Keratinocyte (primary cell): ENCODE data around the gene TM9SF1. TPM values are rescaled to one million over a fixed set of nuclear protein-coding genes. Genes with fewer than 3 reads are reported as not detected.

Source experiments
- DNase-seq: peaks from one replicate; pipeline ENCODE4 v3.0.0-alpha.2; 2011; ENCODE audit warnings: low read depth, missing footprints, low spot score
- FAIRE-seq: peaks from 2 replicates; lab custom pipeline; 2011; peaks lifted over from hg19 to GRCh38; lab: Jason Lieb, UNC
- H2AFZ ChIP-seq: 2 replicates; pipeline ENCODE4 v1.6.0; 2012; ENCODE audit warnings: low read length, control low read depth, inconsistent platforms; ENCODE audit not compliant: control insufficient read depth
- H3K27ac ChIP-seq: 2 replicates; pipeline ENCODE4 v1.5.1; 2011; ENCODE audit warnings: low read length; ENCODE audit not compliant: control insufficient read depth, insufficient read depth
- H3K27me3 ChIP-seq: 3 replicates; pipeline ENCODE4 v1.6.0; 2011; ENCODE audit warnings: low read length; ENCODE audit not compliant: control insufficient read depth, insufficient read depth; ENCODE audit errors: extremely low read depth
- H3K36me3 ChIP-seq, 2 experiments: 2 replicates in 1 of 2; 3 replicates in 1 of 2; pipeline ENCODE4 v1.5.1; 2011; ENCODE audit warnings: low read length in 2 of 2, mild to moderate bottlenecking in 1 of 2; ENCODE audit not compliant: control insufficient read depth in 2 of 2, insufficient read depth in 2 of 2; ENCODE audit errors: extremely low read depth in 1 of 2
- H3K4me1 ChIP-seq: 3 replicates; pipeline ENCODE4 v1.5.1; 2011; ENCODE audit warnings: low read length; ENCODE audit not compliant: control insufficient read depth, insufficient read depth; ENCODE audit errors: extremely low read depth
- H3K4me2 ChIP-seq: 3 replicates; pipeline ENCODE4 v1.6.0; 2011; ENCODE audit warnings: low read depth, low read length; ENCODE audit not compliant: control insufficient read depth, insufficient read depth; ENCODE audit errors: extremely low read depth
- H3K4me3 ChIP-seq, 3 experiments: fragments of 200-600 bp in 1 of 3; sonication (generic) in 1 of 3; 2 replicates in 2 of 3; 3 replicates in 1 of 3; pipeline ENCODE4 v1.5.1; 2011 to 2016; ENCODE audit warnings: low read length in 3 of 3, mild to moderate bottlenecking in 3 of 3, control low read depth in 2 of 3, inconsistent platforms in 1 of 3, low read depth in 1 of 3, mixed read lengths in 1 of 3, mixed run types in 1 of 3, moderate library complexity in 1 of 3; ENCODE audit not compliant: control insufficient read depth in 2 of 3, insufficient read depth in 2 of 3; ENCODE audit errors: extremely low read depth in 1 of 3
- H3K79me2 ChIP-seq: 2 replicates; pipeline ENCODE4 v1.6.0; 2012; ENCODE audit warnings: low read length; ENCODE audit not compliant: control insufficient read depth, insufficient read depth
- H3K9ac ChIP-seq: 3 replicates; pipeline ENCODE4 v1.6.0; 2011; ENCODE audit warnings: low read length; ENCODE audit not compliant: control insufficient read depth, insufficient read depth; ENCODE audit errors: extremely low read depth
- H3K9me1 ChIP-seq: 3 replicates; pipeline ENCODE4 v1.6.0; 2011; ENCODE audit warnings: low read length; ENCODE audit not compliant: control insufficient read depth, insufficient read depth; ENCODE audit errors: extremely low read depth
- H3K9me3 ChIP-seq: 2 replicates; pipeline ENCODE4 v1.5.1; 2012; ENCODE audit warnings: low read depth, low read length; ENCODE audit not compliant: control insufficient read depth
- H4K20me1 ChIP-seq: 3 replicates; pipeline ENCODE4 v1.6.0; 2011; ENCODE audit warnings: low read length; ENCODE audit not compliant: control insufficient read depth, insufficient read depth; ENCODE audit errors: extremely low read depth
- EZH2 ChIP-seq: IDR thresholded peaks from one replicate; pipeline ENCODE4 v1.6.1; 2012; ENCODE audit warnings: inconsistent platforms, mild to moderate bottlenecking, low read length, moderate library complexity
- dilution Hi-C: fragments of 300-500 bp; cut with MboI; formaldehyde crosslinking; loops from one replicate; pipeline ENCODE4 v1.7.0; 2020; ENCODE audit warnings: low sequenced_read_pairs; ENCODE audit not compliant: extremely low pct_ligation_motif_present
- polyA plus RNA-seq, 5 experiments: library from polyadenylated mRNA; depleted of rRNA in 3 of 5; stranded (reverse) in 3 of 5; stranded (forward) in 1 of 5; unstranded in 1 of 5; fragments of >200 nt; gene quantifications; 1 replicate in 1 of 5; 2 replicates in 3 of 5; 3 replicates in 1 of 5; pipeline versions ENCODE4 v1.2.1 to v1.2.3, GENCODE V29; 2011 to 2012; ENCODE audit warnings: missing spikeins in 2 of 5, low read depth in 1 of 5, low replicate concordance in 1 of 5
- TF ChIP-seq, protein P1 (sequence below), 3 experiments: IDR thresholded peaks in 1 of 3; conservative IDR thresholded peaks in 1 of 3; optimal IDR thresholded peaks in 1 of 3; 2 replicates in 2 of 3; 3 replicates in 1 of 3; pipeline versions ENCODE3 to v1.5.1; 2011; ENCODE audit warnings: low read length in 3 of 3, mild to moderate bottlenecking in 3 of 3, moderate library complexity in 2 of 3, control low read depth in 1 of 3, inconsistent platforms in 1 of 3; ENCODE audit not compliant: insufficient read depth in 2 of 3; ENCODE audit errors: extremely low read depth in 1 of 3

The TM9SF1 gene
- polyA plus RNA-seq, 1 donor (not counting 4 experiments of a cell fraction or from before 2014, with no cell fraction given), result 19.2 TPM

DNA sequence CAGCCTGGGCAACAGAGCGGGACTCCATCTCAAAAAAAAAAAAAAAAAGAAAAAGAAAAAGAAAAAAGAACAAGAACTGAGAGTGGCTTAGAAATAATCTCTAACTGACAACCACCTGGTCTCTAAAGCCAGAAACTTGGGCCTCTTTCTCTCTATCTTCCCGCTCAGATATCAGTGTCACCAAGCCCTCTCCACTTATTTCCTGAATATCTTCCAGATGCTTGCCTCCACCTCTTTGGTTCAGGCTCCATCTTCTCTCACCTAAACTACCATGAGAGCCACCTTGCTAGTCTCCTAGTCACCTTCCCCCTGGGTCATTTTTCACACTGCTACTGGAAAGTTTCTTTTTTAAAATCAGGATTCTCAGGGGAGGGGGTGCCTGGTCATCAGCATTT is 1.8 kb upstream of the TM9SF1 start:
- no peak overlapping the region for H3K4me3 ChIP-seq
- FAIRE-seq (no peak), DNase-seq (no peak)
- H3K9ac ChIP-seq, result no peak overlapping the region
- H3K79me2 ChIP-seq, result peaks cover 41% of the 10 kb centered on the region
- peaks cover 5 to 10% of the 10 kb centered on the region in 2 experiments for H3K36me3 ChIP-seq
- no peaks in the 10 kb centered on the region for H3K9me1 ChIP-seq
- H2AFZ ChIP-seq, result no peak overlapping the region
- H3K27me3 ChIP-seq, result no peaks in the 10 kb centered on the region
- H3K4me1 ChIP-seq, result peaks cover 15% of the 10 kb centered on the region
- peak overlapping the region; percentile 98 for H3K4me2 ChIP-seq
- H4K20me1 ChIP-seq, result no peaks in the 10 kb centered on the region
- dilution Hi-C loops, result no loop called here
- TF ChIP-seq EZH2, result no peak
- H3K27ac ChIP-seq, result no peak overlapping the region
- H3K9me3 ChIP-seq, result no peaks in the 10 kb centered on the region

DNA sequence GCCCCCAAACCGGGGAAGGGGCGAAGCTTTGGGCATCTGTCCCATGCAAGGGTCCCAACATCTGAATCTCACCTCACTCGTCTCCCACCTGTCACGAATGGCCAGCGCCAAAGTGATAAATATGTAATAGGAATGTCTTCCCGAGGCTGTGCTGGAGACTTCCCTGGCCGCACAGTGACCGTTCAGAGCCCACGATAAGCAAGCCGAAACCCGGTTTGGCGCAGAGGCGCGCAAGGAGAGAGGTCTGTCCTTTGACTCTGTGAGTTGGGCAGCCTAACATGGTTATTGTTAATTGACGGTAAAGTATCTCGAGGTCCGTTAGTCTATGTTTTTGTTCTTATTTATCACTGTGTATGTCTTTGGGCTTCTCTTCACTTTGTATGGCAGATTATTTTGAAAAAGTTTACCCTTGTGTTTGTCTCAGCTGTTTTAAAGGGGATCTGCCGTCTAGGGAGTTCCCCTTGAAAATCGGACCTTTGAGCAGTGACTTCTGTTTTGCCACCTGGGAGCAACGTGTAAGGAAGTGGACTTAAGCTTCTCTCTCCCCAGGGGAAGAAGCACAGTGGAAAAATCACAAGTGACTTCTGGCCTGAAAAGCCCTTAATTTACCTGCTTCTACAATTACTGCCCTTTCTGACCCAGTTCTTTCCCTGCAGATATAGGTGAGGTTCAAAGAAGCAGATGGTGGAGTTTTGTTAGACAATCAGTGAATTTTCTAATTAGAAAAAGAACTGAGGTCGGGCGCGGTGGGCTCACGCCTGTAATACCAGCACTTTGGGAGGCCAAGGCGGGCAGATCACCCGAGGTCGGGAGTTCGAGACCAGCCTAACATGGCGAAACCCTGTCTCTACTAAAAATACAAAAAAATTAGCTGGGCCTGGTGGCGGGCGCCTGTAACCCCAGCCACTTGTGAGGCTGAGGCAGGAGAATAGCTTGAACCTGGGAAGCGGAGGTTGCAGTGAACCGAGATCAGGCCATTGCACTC is 1.1 kb upstream of the TM9SF1 start:
- no peaks in the 10 kb centered on the region for H3K27me3 ChIP-seq
- peak overlapping the region; percentile 98 for H3K9ac ChIP-seq
- no peaks in the 10 kb centered on the region for H4K20me1 ChIP-seq
- peaks cover 46% of the 10 kb centered on the region for H3K79me2 ChIP-seq
- dilution Hi-C loops, result no loop called here
- DNase-seq, result no peak
- no peaks in the 10 kb centered on the region for H3K9me1 ChIP-seq
- peaks cover 15% of the 10 kb centered on the region for H3K4me1 ChIP-seq
- TF ChIP-seq, protein P1, sequence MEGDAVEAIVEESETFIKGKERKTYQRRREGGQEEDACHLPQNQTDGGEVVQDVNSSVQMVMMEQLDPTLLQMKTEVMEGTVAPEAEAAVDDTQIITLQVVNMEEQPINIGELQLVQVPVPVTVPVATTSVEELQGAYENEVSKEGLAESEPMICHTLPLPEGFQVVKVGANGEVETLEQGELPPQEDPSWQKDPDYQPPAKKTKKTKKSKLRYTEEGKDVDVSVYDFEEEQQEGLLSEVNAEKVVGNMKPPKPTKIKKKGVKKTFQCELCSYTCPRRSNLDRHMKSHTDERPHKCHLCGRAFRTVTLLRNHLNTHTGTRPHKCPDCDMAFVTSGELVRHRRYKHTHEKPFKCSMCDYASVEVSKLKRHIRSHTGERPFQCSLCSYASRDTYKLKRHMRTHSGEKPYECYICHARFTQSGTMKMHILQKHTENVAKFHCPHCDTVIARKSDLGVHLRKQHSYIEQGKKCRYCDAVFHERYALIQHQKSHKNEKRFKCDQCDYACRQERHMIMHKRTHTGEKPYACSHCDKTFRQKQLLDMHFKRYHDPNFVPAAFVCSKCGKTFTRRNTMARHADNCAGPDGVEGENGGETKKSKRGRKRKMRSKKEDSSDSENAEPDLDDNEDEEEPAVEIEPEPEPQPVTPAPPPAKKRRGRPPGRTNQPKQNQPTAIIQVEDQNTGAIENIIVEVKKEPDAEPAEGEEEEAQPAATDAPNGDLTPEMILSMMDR (optimal IDR thresholded peaks at IDR 0.05 in 1 of 3, IDR thresholded peaks at IDR 0.05 in 1 of 3, conservative IDR thresholded peaks at IDR 0.05 in 1 of 3; ENCODE audit: extremely low read depth in 1 of 3, insufficient read depth in 2 of 3, low read length in 3 of 3), result no peak
- TF ChIP-seq EZH2, result no peak
- H3K4me2 ChIP-seq, result peak overlapping the region; percentile 98
- no peak for FAIRE-seq
- H3K4me3 ChIP-seq, result peak overlapping the region; percentile 83 to 98 (median 96)
- peak overlapping the region; percentile 96 for H3K27ac ChIP-seq
- peaks cover 5 to 17% of the 10 kb centered on the region in 2 experiments for H3K36me3 ChIP-seq
- peak overlapping the region; percentile 90 for H2AFZ ChIP-seq
- no peaks in the 10 kb centered on the region for H3K9me3 ChIP-seq
